Fibroblast of the aortic adventitia (primary cell): ENCODE measurements around the gene HTR1D. TPM values are rescaled to one million over a fixed set of nuclear protein-coding genes. Genes with fewer than 3 reads are reported as not detected.

Experiments
- DNase-seq: peaks from one replicate; pipeline ENCODE4 v3.0.0-alpha.2; 2010; ENCODE audit warnings: low read depth
- H3K4me3 ChIP-seq: 2 replicates; pipeline ENCODE4 v1.5.1; 2011; ENCODE audit warnings: low read depth, mild to moderate bottlenecking, control low read depth, low read length, moderate library complexity
- total RNA-seq: library from RNA; depleted of rRNA; stranded (reverse); fragments of >200 nt; gene quantifications from 2 replicates; pipeline ENCODE4 v1.2.3, GENCODE V29; 2012; ENCODE audit warnings: low replicate concordance
- TF ChIP-seq, protein P1 (sequence below): IDR thresholded peaks from 2 replicates; pipeline ENCODE4 v1.5.1; 2011; ENCODE audit warnings: mild to moderate bottlenecking, low read length, control low read depth, inconsistent platforms; ENCODE audit not compliant: insufficient read depth

HTR1D gene
- total RNA-seq, 1 donor = not detected

DNA sequence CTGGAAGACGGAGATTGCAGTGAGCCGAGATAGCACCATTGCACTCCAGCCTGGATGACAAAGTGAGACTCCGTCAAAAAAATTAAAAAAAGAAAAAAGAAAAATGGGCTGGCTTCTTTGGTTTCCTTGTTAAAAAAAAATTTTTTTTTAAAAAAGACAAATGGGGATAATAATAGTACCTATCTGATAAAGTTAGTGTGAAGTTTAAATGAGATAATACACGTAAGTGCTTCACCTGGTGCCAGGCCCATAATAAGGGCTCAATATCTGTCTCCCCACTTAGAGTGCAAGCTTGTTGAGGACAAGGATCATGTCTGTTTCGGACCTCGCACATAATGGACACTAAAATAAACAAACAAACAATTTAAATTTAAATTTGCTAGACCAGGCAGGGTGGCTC, 30.0 kb upstream of the HTR1D start:
- DNase-seq = no peak
- TF ChIP-seq, protein P1, sequence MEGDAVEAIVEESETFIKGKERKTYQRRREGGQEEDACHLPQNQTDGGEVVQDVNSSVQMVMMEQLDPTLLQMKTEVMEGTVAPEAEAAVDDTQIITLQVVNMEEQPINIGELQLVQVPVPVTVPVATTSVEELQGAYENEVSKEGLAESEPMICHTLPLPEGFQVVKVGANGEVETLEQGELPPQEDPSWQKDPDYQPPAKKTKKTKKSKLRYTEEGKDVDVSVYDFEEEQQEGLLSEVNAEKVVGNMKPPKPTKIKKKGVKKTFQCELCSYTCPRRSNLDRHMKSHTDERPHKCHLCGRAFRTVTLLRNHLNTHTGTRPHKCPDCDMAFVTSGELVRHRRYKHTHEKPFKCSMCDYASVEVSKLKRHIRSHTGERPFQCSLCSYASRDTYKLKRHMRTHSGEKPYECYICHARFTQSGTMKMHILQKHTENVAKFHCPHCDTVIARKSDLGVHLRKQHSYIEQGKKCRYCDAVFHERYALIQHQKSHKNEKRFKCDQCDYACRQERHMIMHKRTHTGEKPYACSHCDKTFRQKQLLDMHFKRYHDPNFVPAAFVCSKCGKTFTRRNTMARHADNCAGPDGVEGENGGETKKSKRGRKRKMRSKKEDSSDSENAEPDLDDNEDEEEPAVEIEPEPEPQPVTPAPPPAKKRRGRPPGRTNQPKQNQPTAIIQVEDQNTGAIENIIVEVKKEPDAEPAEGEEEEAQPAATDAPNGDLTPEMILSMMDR = no peak
- H3K4me3 ChIP-seq = no peak overlapping the region

DNA sequence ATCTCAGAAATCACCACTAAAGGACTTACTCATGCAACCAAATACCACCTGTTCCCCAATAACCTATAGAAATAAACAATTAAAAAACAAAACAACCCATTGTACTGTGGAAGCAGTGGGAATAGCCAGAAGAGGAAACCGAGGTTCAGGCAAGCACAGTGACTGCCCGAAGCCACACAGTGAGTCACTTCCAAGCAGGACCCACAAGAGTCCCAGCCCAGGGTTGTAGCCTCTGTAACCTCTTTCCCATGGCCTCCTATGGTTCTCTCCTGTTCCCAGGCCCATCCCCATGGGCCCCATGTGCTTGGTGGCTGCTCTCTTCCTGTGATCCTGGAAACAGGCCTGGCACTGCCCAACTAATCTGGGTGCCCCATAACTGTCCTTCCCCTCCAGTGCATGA, 29.0 kb upstream of the HTR1D start:
- no peak for DNase-seq
- H3K4me3 ChIP-seq = no peak overlapping the region
- TF ChIP-seq, protein P1 = no peak

DNA sequence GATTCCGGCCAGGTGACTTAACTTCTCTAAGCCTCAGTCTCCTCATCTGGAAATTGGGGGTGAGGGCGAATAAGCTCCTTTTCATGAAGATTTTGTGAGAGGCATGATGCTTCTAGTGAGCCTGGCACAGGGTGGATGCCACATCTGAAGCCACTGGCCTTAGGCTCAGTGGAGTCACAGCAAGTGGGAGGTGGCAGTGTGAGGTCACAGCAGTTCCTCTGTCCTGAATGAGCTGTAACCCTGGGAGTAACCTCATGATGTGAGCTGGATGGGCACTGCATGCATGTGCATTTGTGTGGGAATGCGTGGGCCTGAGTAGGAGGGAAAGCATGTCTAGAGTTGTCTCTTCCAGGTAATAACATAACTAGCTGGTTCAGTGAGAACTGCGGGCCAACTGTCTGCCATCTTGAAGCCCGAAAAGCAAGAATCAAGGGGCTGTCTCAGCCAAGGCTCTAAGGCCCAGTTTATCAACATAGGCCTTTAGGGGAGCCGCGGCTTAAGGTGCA, 27.0 kb upstream of the HTR1D start:
- DNase-seq = no peak
- H3K4me3 ChIP-seq = no peak overlapping the region
- TF ChIP-seq, protein P1 = no peak

DNA sequence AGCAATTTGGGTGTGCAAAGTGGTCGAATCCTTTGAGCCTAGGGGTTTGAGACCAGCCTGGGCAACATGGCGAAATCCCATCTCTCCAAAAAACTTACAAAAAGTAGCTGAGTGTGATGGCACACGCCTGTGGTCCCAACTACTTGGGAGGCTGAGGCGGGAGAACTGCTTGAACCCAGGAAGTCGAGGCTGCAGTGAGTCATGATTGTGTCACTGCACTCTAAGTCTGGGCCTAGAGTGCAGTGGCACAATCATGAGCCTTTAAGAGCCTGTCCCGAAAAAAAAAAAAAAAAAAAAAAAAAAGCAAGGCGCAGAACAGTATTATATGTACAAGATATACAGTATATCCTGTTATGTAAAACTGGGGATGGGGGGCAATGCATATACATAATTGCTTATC, 25.1 kb upstream of the HTR1D start:
- TF ChIP-seq, protein P1 = no peak
- no peak for DNase-seq
- no peak overlapping the region for H3K4me3 ChIP-seq

DNA sequence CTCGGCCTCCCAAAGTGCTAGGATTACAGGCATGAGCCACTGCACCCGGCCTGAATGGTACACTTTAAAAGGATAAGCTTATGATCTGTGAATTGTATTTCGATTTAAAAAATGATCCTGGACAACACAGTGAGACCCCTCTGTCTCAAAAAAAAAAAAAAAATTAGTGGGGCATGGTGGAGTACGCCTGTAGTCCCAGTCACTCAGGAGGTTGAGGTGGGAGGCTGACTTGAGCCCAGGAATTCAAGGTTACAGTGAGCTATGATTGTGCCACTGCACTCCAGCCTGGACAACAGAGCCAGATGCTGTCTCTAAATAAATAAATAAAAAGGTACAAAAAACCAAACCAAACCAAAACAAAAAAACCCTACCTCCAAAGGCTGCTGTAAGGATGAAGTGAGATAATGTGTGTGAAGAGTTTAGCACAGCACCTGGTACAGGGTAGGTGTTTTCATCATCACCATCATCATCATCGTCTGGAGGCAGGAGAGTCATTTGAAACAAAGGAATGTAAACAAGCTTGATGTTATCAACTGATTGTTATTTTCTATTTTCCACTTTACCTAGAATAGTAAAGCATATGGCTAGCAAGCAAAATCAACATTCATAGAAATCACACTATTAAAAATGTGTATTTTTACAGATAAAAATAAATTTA, 22.5 kb upstream of the HTR1D start:
- no peak overlapping the region for H3K4me3 ChIP-seq
- TF ChIP-seq, protein P1 = no peak
- DNase-seq = no peak

DNA sequence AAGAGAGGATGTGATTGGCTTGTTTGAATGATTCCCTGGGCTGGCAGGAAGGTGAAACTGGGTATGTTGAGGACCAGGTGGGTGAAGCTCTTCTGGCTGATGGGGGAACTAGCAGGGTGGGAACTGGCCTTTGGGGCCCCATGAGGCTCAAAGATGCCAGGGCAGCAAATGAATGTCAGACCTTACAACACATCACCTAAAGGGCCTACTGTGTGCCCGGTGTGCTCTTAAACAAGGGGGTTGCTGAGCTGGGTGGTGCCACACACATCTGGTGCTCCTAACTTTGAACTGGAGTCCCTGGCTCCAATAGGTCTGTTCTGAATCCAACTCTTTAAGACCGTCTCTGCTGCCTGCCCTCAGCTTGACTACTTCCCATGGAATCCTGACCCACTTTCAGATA, 21.3 kb upstream of the HTR1D start:
- no peak for DNase-seq
- TF ChIP-seq, protein P1 = no peak
- no peak overlapping the region for H3K4me3 ChIP-seq

DNA sequence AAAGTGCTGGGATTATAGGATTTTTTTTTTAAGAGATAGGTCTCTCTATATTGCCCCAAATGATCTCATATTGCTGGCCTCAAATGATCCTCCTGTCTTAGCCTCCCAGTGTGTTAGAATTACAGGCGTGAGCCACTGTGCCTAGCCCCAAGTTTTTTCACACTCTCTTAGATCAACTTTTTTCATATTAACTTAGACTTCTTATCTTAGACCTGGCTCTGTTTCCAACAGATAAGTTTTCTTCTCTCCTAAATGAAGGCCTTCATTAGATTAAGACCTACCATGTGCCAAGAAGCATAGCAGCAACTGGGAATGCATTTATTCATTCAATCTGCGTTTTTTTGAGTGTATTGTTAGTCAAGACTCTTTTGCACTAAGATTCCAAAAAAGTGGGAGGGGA, 20.2 kb upstream of the HTR1D start:
- no peak overlapping the region for H3K4me3 ChIP-seq
- peak; percentile 22 for DNase-seq
- TF ChIP-seq, protein P1 = no peak
